GM04503 (cell line): Measurements from ENCODE around the gene HIRIP3.
A peak's percentile ranks its signal among the peaks of the same experiment; 100 is the strongest.
"Not testable (repeated sequence)": the region's sequence is repeated elsewhere in the genome, so short reads cannot be mapped to it uniquely, and the experiment has no call there.

Experiments used
- DNase-seq: peaks from one replicate; pipeline ENCODE4 v3.0.0-alpha.2; 2012; ENCODE audit warnings: low read depth

HIRIP3 gene

DNA sequence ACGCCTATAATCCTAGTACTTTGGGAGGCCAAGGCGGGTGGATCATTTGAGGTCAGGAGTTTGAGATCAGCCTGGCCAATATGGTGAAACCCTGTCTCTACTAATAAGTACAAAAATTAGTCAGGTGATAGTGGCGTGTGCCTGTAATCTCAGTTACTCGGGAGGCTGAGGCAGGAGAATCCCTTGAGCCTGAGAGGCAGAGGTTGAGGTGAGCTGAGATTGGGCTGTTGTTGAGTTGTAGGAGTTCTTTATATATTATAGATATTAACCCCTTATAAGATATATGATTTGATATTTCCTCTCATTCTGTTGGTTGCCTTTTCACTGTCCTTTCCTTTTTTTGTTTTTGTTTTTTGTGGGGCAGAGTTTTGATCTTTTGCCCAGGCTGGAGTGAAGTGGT, 35.6 kb downstream of the HIRIP3 start:
- not testable (repeated sequence) for DNase-seq

DNA sequence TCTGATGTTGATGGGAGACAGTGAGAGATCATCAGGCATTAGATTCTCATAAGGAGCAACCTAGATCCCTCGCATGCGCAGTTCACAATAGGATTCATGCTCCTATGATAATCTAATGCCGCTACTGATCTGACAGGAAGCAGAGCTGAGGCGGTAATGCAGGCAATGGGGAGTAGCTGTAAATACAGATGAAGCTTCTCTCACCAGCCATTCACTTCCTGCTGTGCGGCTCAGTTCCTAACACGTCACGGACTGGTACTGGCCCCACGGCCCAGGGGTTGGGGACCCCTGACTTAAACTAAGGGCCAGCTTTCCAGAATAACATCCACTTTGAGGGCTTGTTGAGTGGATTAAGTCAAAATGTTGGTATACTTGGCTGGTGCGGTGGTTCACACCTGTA, 36.1 kb downstream of the HIRIP3 start:
- DNase-seq = no peak

DNA sequence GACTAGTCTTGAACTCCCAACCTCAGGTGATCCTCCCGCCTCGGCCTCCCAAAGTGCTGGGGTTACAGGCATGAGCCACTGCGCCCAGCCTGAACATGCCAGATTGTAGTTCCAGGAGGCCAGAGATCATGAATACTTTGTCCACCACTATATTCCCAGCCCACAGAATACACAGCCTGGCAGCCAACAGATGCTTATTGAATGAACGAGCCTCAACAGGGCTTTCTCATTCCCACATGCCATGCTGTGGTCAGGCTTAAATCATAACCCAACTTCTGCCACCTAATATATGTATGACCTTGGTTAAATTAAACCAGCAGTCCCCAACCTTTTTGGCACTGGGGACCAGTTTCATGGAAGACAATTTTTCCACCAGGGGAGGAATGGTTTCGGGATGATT, 36.7 kb downstream of the HIRIP3 start:
- DNase-seq = no peak

DNA sequence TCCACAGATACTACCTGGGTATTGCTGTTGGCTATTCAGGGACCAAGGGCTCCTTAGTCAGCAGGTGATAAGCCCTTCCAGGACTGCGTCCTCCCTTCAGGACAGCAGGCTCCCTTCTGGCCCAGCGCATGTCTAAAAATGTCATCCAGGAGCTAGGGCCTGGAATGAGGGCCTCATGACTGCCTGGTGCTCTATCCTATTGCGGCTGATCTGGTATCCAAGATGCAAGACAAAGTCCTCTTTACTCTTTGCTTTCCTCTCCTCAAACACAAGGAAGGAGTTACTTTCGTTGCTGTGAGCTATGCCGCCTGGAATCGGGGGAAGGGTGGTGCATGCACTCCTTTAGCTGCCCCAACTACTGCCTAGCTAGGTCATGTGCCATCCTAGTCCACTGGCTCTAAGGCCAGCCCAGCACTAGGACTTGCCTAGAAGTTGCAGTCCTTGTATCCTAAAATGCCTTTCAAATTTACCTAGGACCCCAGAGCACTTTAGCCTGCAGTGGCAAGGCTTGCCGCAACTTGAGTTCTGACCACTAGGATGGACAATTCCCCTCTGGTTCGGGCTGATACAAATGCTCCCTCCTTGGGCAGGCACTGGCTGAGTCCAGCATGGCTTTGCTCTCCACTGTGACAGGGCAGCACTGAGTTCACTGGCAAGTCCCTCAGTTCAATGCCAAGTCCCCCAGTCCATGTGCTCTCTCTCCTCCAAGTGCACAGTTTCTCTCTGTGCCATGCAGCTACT, 43.6 kb downstream of the HIRIP3 start:
- no peak for DNase-seq

DNA sequence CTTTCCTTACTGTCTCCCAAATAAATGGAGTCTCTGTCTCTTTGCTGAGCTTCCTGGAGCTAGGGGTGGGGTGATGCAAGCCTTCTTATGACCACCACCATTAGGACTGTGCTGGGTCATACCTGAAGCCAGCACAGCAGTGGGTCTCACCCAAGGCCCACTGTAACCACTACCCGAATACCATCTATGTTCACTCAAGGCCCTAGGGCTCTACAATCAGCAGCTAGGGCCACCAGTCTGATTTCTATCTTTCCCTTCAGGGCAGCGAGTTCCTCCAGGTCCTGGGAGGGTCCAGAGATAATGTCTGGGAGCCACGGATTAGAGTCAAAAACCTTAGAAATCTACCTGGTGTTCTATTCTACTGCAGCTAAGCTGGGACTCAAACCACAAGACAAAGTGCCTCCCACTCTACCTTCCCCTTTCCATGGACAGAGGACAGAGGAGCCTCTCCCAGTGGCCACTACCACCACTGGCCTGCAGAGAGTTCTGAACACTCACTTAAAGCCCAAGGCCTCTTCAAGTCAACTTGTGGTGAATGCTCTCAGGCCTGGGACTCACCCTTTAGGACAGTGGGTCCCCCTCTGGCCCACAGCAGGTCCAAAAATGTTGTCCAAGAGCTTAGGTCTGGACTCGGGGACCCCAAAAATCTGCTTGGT, 44.5 kb downstream of the HIRIP3 start:
- DNase-seq = no peak

DNA sequence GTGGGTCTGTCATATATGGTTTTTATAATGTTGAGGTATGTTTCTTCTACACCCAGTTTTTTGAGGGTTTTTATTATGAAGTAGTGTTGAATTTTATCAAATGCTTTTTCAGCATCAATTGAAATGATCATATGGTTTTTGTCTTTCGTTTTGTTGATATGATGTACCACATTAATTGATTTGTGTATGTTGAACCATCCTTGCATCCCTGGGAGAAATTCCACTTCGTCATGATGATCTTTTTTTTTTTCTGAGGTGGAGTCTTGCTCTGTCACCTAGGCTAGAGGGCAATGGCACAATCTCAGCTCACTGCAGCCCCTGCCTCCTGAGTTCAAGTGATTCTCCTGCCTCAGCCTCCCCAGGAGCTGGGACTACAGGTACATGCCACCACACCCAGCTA, 47.5 kb downstream of the HIRIP3 start:
- no peak for DNase-seq

DNA sequence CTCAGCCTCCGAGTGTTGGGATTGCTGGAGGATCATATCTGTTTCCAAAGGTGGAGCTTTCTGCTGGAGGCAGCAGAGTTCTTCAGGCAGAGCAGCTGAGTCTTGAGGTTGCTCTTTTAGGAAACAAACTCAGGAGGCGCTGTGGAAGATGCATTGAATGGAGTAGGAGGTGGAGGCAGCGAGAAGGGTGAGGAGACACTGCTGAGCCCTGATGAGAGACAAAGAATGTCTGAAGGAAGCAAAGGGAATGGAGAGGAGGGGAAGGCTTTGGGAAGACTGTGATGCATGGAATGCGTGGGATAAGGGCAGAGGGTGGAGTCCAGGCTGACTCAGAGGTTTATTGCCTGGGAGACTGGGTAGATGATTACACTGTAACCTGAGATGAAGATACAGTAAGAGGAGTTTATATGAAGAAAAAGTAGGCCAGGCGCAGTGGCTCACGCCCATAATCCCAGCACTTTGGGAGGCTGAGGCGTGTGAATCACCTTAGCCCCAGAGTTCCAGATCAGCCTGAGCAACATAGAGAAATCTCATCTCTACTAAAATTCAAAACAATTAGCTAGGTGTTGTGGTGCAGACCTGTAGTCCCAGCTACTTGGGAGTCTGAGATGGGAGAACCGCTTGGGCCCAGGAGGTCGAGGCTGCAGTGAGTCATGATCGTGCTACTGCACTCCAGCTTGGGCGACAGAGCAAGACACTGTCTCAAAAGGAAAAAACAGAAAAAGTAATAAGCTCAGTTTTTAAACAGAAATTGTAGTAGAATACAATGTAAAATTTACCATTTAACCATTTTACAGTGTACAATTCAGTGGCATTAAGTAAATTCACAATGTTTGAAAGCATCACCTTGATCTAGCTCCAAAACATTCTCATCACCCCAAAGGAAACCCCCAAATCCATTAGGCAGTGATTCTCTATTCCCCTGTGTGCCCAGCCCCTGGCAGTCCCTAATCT, 51.3 kb downstream of the HIRIP3 start:
- DNase-seq = peak; percentile 99
